Subcutaneous abdominal adipose tissue (tissue), 5 donors: ENCODE results near the gene SCN2B.

Experiments used
- H3K27ac ChIP-seq: one replicate; pipeline ENCODE4 v1.7.0; 2013; ENCODE audit warnings: low read depth, mild to moderate bottlenecking, inconsistent platforms, low read length, moderate library complexity
- H3K27me3 ChIP-seq, 5 donors: one replicate each; pipeline ENCODE4 v1.7.0; 2013; ENCODE audit warnings: low read length in 5 of 5, inconsistent platforms in 1 of 5; ENCODE audit not compliant: control insufficient read depth in 5 of 5, insufficient read depth in 4 of 5
- H3K36me3 ChIP-seq, 5 donors: one replicate each; pipeline ENCODE4 v1.7.0; 2013; ENCODE audit warnings: low read length in 5 of 5; ENCODE audit not compliant: control insufficient read depth in 5 of 5, insufficient read depth in 5 of 5
- H3K4me1 ChIP-seq, 5 donors: one replicate each; pipeline ENCODE4 v1.7.0; 2013; ENCODE audit warnings: low read length in 5 of 5, mild to moderate bottlenecking in 3 of 5, moderate library complexity in 1 of 5; ENCODE audit not compliant: control insufficient read depth in 5 of 5, insufficient read depth in 5 of 5
- H3K4me3 ChIP-seq, 5 donors: one replicate each; pipeline ENCODE4 v1.7.0; 2013; ENCODE audit warnings: low read length in 5 of 5, low read depth in 1 of 5
- H3K9ac ChIP-seq, 5 donors: one replicate each; pipeline ENCODE4 v1.7.0; 2013; ENCODE audit warnings: low read length in 5 of 5, mild to moderate bottlenecking in 4 of 5, moderate library complexity in 3 of 5
- H3K9me3 ChIP-seq, 5 donors: one replicate each; pipeline ENCODE4 v1.7.0; 2013; ENCODE audit warnings: low read length in 5 of 5; ENCODE audit not compliant: control insufficient read depth in 5 of 5
- donor health status: healthy.
- donor health status: healthy.
- donor health status: healthy.
- donor health status: healthy.
- donor health status: healthy.

The SCN2B gene, protein sequence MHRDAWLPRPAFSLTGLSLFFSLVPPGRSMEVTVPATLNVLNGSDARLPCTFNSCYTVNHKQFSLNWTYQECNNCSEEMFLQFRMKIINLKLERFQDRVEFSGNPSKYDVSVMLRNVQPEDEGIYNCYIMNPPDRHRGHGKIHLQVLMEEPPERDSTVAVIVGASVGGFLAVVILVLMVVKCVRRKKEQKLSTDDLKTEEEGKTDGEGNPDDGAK

DNA sequence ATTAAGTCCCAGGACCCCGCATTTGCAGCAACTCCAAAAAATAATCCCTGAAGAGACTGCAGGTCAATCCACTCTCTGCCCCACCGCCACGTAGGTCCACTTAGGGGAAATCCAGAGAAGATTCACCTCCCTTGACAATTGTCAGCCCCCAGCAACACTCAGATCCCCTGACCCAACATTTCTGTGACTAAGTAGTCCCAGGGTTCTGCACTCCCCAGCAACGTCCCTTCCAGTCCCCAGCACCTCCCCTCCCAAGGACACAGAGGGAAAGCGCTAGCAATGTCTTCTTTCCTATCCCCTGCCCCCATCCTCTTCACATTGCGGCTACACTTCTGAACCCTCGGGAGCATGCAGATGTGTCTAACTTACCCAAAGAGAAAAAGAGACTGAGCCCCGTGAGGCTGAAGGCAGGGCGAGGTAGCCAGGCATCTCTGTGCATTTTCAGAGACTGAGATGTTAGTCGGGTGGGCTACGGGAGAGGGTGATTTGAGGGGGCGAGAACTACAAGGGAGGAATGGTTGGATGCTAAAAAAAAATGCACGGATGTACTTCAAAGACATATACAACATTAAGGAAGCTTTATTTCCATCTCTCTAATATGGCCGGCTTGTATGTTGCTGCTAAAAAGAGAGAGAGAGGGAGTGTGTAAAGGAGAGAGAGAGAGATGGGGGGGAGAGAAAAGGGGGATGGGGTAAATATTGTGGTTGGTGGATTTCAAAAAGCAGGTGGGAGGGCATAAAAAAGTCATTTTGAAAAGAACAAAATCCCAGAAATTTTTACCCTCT, at the start of gene SCN2B:
Gene SCN2B (minus strand): TSS at position 647 of the 785 bp plus-strand sequence. CDS start 208 bp downstream, at position 439.
- Histone ChIP-seq H3K27me3 (peaks cover 0 to 23% (median 16%) of the 10 kb centered on the region in 5 donors), H3K9me3 (no peaks in the 10 kb centered on the region), H3K9ac (no peak within 1 kb of the TSS), H3K27ac (no peak within 1 kb of the TSS), H3K4me1 (peaks cover 0 to 20% (median 16%) of the 10 kb centered on the region in 5 donors), H3K4me3 (peak within 1 kb of the TSS in 3 of 5 donors; percentile 4 to 51 (median 41)), H3K36me3 (no peaks in the 10 kb centered on the region)

DNA sequence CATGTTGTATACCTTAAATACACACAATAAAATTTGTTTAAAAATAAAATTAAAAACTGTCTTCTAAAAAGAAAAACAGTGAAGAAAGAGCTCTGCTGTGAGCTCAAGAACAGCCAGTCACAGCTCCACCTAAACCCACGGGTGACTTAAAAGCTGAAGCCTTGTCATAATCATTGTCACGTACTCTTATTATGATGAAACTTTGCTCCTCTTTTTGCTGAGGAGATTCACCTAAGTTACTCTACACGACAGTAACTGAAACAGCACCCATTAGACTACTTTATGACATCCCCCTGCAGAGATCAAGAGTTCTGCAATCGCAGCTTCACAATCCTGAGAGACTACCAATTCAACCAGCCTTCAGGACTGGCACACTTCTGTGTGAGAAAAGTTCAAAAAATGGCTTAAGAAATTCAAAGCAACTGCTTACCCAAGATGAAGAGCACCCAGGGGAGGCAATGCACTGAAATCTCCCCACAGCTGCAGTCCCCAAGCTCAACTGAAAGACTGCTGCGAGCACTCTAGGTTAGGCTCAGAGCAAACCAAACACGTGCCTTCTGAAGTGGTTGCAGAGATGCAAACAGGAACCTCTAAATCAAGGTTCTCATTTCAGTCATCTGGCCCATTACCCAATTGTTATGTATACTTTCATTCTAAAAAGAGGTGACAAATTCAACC, 48.2 kb upstream of the SCN2B start, which contains the start of gene JAML:
Gene JAML (minus strand): TSS at position 501 of the 678 bp plus-strand sequence. CDS start 10,145 bp downstream, outside the sequence.
- Histone ChIP-seq H3K27ac (no peak within 1 kb of the TSS), H3K9me3 (no peaks in the 10 kb centered on the region), H3K36me3 (no peaks in the 10 kb centered on the region), H3K4me1 (peaks cover 0 to 38% (median 21%) of the 10 kb centered on the region in 5 donors), H3K27me3 (peaks cover 0 to 6% (median 0%) of the 10 kb centered on the region in 5 donors), H3K9ac (peak within 1 kb of the TSS in 1 of 5 donors; percentile 22), H3K4me3 (peak within 1 kb of the TSS; percentile 4 to 51 (median 25))

DNA sequence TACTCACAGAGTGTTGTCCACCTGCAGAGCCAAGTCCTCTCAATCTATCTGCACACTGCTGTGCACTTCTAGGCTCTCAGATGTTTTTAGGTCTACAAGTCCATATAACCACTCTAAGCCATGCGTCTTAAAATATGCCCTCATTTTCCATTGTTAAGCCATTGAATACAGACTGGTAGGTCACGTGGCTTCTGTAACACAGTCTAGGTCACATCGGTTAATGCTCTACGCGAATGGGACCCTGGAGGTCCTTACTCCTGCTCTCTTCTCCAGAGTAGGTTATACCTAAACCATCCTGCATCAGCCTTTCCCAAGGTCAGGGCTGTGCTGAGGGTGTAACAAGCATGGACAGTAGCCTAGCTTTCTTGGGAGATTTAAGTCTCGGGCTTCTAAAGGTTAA, 47.6 kb upstream of the SCN2B start:
- Histone ChIP-seq H3K9me3 (no peaks in the 10 kb centered on the region), H3K4me1 (peaks cover 0 to 39% (median 25%) of the 10 kb centered on the region in 5 donors), H3K9ac (no peak overlapping the region), H3K36me3 (no peaks in the 10 kb centered on the region), H3K27me3 (peaks cover 0 to 6% (median 0%) of the 10 kb centered on the region in 5 donors), H3K4me3 (peak overlapping the region; percentile 4 to 51 (median 25)), H3K27ac (no peak overlapping the region)

DNA sequence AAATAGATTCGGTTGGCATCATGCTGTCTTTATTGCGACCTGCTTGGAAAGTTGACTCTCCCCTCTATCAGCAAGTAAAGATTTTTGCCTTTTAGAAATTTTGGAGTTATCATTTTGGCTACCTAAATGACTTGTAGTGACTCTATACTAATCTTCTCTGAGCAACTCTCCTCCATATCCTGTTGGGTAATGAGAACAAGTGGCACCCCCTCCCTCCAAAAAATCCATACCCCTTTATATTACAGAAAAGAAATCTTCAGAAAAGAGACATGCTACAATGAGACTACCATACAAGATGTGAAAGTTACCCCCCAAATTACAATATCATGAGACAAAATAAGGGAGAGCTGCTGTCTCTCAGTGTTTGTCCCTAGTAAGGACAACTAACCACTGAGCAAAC, 47.1 kb upstream of the SCN2B start:
- H3K4me3 ChIP-seq, result peak overlapping the region in 4 of 5 donors; percentile 11 to 51 (median 38)
- no peaks in the 10 kb centered on the region for H3K36me3 ChIP-seq
- H3K9me3 ChIP-seq, result no peaks in the 10 kb centered on the region
- peaks cover 0 to 6% (median 0%) of the 10 kb centered on the region in 5 donors for H3K27me3 ChIP-seq
- H3K4me1 ChIP-seq, result peaks cover 0 to 36% (median 25%) of the 10 kb centered on the region in 5 donors
- H3K9ac ChIP-seq, result no peak overlapping the region
- H3K27ac ChIP-seq, result no peak overlapping the region

DNA sequence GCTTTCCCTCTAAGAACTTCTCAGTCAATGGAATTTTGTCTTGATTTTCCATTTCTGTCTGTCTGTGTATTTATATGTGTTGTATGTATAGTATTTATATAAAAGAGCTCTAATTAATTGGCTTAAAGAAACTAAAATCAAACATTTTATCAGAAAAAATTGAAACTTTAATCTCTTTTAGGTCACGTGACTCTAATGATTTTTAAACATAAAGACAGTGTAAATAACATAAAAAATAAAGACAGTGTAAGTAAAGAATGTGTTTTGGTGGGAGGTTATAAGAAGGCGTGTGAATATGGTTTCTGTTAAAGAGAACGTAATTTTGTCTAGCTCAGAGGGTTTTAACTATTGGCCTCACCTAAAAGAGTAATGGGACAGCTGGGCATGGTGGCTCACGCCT, 46.0 kb upstream of the SCN2B start:
- Histone ChIP-seq H3K27ac (no peak overlapping the region), H3K36me3 (no peaks in the 10 kb centered on the region), H3K4me1 (peaks cover 0 to 35% (median 22%) of the 10 kb centered on the region in 5 donors), H3K27me3 (peaks cover 0 to 6% (median 0%) of the 10 kb centered on the region in 5 donors), H3K9ac (no peak overlapping the region), H3K9me3 (no peaks in the 10 kb centered on the region), H3K4me3 (no peak overlapping the region)

DNA sequence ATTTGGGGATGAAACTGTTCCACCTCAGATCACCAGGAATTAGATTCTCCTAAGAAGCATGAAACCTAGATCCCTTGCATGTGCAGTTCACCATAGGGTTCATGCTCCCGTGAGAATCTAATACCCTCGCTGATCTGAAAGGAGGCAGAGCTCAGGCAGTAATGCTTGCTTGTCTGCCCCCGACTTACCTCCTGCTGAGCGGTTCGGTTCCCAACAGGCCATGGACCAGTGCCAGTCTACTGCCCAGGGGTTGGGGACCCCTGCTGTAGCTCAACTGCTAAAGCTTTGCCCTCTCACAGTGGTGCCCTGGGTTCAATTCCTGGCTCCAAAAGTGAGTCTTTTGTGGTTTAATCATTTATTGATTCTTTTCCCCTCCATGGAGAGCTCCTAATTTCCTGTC, 45.0 kb upstream of the SCN2B start:
- no peak overlapping the region for H3K4me3 ChIP-seq
- peaks cover 0 to 6% (median 0%) of the 10 kb centered on the region in 5 donors for H3K27me3 ChIP-seq
- no peaks in the 10 kb centered on the region for H3K9me3 ChIP-seq
- H3K27ac ChIP-seq, result no peak overlapping the region
- H3K36me3 ChIP-seq, result no peaks in the 10 kb centered on the region
- no peak overlapping the region for H3K9ac ChIP-seq
- H3K4me1 ChIP-seq, result peaks cover 0 to 30% (median 18%) of the 10 kb centered on the region in 5 donors

DNA sequence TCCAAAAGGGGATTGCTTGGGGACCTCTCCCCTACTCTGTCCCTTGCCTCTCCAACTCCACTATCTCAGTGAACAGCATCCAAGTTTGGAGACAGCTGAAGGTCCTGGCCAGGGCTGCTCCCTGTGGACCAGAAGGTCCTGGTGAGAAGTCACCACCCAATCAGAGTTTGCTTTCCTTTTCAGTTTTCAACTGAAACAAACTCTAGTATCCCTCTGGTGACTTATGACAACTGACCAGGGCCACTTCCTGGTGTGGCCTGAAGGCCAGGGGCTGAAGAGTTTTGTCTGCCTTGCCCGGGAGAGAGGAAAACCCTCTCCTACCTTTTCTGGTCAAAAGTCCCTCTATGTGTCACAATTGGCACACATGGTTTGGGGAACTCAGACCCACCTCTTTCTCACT, 43.3 kb upstream of the SCN2B start:
- H3K4me3 ChIP-seq, result no peak overlapping the region
- H3K27ac ChIP-seq, result no peak overlapping the region
- H3K4me1 ChIP-seq, result peaks cover 0 to 20% (median 15%) of the 10 kb centered on the region in 5 donors
- no peaks in the 10 kb centered on the region for H3K9me3 ChIP-seq
- H3K9ac ChIP-seq, result no peak overlapping the region
- no peaks in the 10 kb centered on the region for H3K36me3 ChIP-seq
- peaks cover 0 to 6% (median 0%) of the 10 kb centered on the region in 5 donors for H3K27me3 ChIP-seq

DNA sequence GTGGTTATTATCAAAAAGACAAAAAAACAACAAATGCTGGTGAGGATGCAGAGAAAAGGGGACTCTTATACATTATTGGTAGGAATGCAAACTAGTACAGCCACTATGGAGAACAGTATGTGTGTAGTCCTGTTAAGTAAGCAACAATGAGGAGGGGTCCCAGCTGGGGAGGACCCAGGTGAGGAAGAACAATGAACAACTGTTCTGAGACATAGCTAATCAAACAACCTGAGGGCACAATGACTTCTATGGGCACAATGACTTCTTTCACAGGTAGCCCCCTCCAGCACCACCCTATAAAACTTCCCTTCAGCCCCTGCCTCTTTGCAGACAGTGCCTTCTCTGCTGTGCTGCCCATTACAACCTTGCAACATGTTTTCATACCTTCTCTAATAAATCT, 42.8 kb upstream of the SCN2B start:
- Histone ChIP-seq H3K4me1 (peaks cover 0 to 16% (median 10%) of the 10 kb centered on the region in 5 donors), H3K9me3 (no peaks in the 10 kb centered on the region), H3K4me3 (no peak overlapping the region), H3K9ac (no peak overlapping the region), H3K27me3 (peaks cover 0 to 6% (median 0%) of the 10 kb centered on the region in 5 donors), H3K36me3 (no peaks in the 10 kb centered on the region), H3K27ac (no peak overlapping the region)

DNA sequence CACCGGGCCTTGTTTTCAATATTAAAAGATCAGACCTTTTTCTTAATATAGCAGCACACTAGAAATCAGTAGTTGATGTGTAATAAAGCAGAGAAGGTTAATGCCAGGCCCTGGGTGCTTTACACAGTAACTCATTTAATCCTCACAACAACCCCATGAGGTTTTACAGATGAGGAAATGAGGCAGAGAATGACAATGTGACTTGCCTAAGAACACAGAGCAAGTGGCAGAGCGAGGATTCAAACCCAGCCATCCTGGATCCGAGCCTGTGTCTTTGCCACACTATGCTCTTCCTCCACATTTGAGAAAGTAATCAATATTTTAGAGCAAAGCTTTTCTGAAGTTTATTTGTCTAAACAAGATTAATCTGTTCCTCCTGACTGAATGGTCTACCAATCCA, 41.1 kb upstream of the SCN2B start:
- H3K4me1 ChIP-seq, result peaks cover 0 to 27% (median 16%) of the 10 kb centered on the region in 5 donors
- peaks cover 0 to 6% (median 0%) of the 10 kb centered on the region in 5 donors for H3K27me3 ChIP-seq
- H3K9ac ChIP-seq, result no peak overlapping the region
- H3K9me3 ChIP-seq, result no peaks in the 10 kb centered on the region
- no peaks in the 10 kb centered on the region for H3K36me3 ChIP-seq
- no peak overlapping the region for H3K4me3 ChIP-seq
- H3K27ac ChIP-seq, result no peak overlapping the region
